ENCODE results near the gene FAM168A. TPM values are rescaled to one million over a fixed set of nuclear protein-coding genes. Genes with fewer than 3 reads are reported as not detected.
"Not testable (repeated sequence)": the region's sequence is repeated elsewhere in the genome, so short reads cannot be mapped to it uniquely, and the experiment has no call there.

Gene FAM168A
- total and polyA plus RNA-seq, 10 donors = 2.7 to 33.2 (median 22.7) TPM

- DNase-seq = no peak
- TF ChIP-seq, protein P1, sequence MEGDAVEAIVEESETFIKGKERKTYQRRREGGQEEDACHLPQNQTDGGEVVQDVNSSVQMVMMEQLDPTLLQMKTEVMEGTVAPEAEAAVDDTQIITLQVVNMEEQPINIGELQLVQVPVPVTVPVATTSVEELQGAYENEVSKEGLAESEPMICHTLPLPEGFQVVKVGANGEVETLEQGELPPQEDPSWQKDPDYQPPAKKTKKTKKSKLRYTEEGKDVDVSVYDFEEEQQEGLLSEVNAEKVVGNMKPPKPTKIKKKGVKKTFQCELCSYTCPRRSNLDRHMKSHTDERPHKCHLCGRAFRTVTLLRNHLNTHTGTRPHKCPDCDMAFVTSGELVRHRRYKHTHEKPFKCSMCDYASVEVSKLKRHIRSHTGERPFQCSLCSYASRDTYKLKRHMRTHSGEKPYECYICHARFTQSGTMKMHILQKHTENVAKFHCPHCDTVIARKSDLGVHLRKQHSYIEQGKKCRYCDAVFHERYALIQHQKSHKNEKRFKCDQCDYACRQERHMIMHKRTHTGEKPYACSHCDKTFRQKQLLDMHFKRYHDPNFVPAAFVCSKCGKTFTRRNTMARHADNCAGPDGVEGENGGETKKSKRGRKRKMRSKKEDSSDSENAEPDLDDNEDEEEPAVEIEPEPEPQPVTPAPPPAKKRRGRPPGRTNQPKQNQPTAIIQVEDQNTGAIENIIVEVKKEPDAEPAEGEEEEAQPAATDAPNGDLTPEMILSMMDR (IDR thresholded peaks at IDR 0.05 in 8 of 11, conservative IDR thresholded peaks at IDR 0.05 in 3 of 11) = no peak
- TF ChIP-seq POLR2AphosphoS5 (IDR thresholded peaks at IDR 0.05) = no peak
- TF ChIP-seq POLR2A (IDR thresholded peaks at IDR 0.05) = no peak
- 92 to 100% (median 97%) methylated on average over 1 of the region's 1 CpG for WGBS, 5 donors
- no peaks in the 10 kb centered on the region for H3K9me3 ChIP-seq
- peaks cover 0 to 7% (median 0%) of the 10 kb centered on the region in 6 donors for H3K36me3 ChIP-seq
- intact Hi-C loops (cut with DNase I; ENCODE audit: low total_unique reads) = no loop called here
- no peak overlapping the region for H3K4me3 ChIP-seq
- peaks cover 0 to 22% (median 0%) of the 10 kb centered on the region in 6 donors for H3K4me1 ChIP-seq
- no peak overlapping the region for H3K27ac ChIP-seq
- no peaks in the 10 kb centered on the region for H3K27me3 ChIP-seq (replicated peaks in 1 of 7)
Observed at GRCh38 chr11:73585834-73586575, 11.9 kb downstream of the FAM168A start.

- no peak overlapping the region for H3K27ac ChIP-seq
- DNase-seq = no peak
- intact Hi-C loops (cut with DNase I; ENCODE audit: low total_unique reads) = no loop called here
- TF ChIP-seq, protein P1 (IDR thresholded peaks at IDR 0.05 in 8 of 11, conservative IDR thresholded peaks at IDR 0.05 in 3 of 11) = no peak
- TF ChIP-seq POLR2A (IDR thresholded peaks at IDR 0.05) (no peak), POLR2AphosphoS5 (IDR thresholded peaks at IDR 0.05) (no peak)
- no peak overlapping the region for H3K4me3 ChIP-seq
- peaks cover 0 to 7% (median 0%) of the 10 kb centered on the region in 6 donors for H3K36me3 ChIP-seq
- no peaks in the 10 kb centered on the region for H3K27me3 ChIP-seq (replicated peaks in 1 of 7)
- H3K4me1 ChIP-seq = peaks cover 0 to 22% (median 0%) of the 10 kb centered on the region in 6 donors
- WGBS, 5 donors = 86 to 98% (median 93%) methylated on average over 3 of the region's 3 CpGs
- no peaks in the 10 kb centered on the region for H3K9me3 ChIP-seq
Observed at GRCh38 chr11:73584831-73585230, 13.1 kb downstream of the FAM168A start.

DNA sequence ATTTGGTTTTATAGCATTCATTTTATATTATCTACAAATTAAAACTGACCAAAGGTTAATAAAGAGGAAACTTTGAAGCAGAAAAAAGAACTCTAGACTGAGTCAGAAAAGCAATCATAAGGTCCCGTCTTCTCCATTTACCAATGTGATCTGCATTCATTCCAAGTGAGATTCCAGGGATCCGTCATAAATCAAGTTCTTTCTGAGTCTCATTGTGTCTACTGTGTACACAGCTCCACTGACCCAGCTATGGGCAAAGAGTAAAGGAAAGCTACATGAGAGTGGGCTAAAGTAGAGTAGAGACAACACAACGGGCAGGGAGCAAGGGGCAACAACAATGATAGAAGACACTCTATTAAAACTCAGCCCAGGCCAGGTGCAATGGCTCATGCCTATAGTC lies 15.3 kb downstream of the FAM168A start:
- WGBS, 5 donors = 90 to 99% (median 94%) methylated on average over 3 of the region's 3 CpGs
- Histone ChIP-seq H3K27ac (no peak overlapping the region), H3K36me3 (peaks cover 0 to 15% (median 0%) of the 10 kb centered on the region in 6 donors), H3K9me3 (no peaks in the 10 kb centered on the region), H3K4me1 (peaks cover 0 to 22% (median 2%) of the 10 kb centered on the region in 6 donors), H3K4me3 (no peak overlapping the region), H3K27me3 (replicated peaks in 1 of 7) (no peaks in the 10 kb centered on the region)
- intact Hi-C loops (cut with DNase I; ENCODE audit: low total_unique reads) = no loop called here
- TF ChIP-seq, protein P1 (IDR thresholded peaks at IDR 0.05 in 8 of 11, conservative IDR thresholded peaks at IDR 0.05 in 3 of 11) = no peak
- TF ChIP-seq POLR2A (IDR thresholded peaks at IDR 0.05) (no peak), POLR2AphosphoS5 (IDR thresholded peaks at IDR 0.05) (no peak)
- DNase-seq = no peak

- intact Hi-C loops (cut with DNase I; ENCODE audit: low total_unique reads); H3K4me3 ChIP-seq; H3K9me3 ChIP-seq; H3K27me3 ChIP-seq (replicated peaks in 1 of 7); H3K27ac ChIP-seq; DNase-seq; H3K4me1 ChIP-seq: not testable (repeated sequence)
- H3K36me3 ChIP-seq = peaks cover 0 to 17% (median 0%) of the 10 kb centered on the region in 6 donors
- 65 to 83% (median 76%) methylated on average over 1 of the region's 1 CpG for WGBS, 5 donors
Observed at GRCh38 chr11:73580749-73581148, 17.2 kb downstream of the FAM168A start.

Data from spleen (tissue), 11 donors.